HepG2 (cell line): Measurements from ENCODE around the gene FBF1. TPM values are rescaled to one million over a fixed set of nuclear protein-coding genes. Genes with fewer than 3 reads are reported as not detected.
A peak's percentile ranks its signal among the peaks of the same experiment; 100 is the strongest.

ENCODE experiments used
- MEF2D ChIP-seq: sonication (generic); formaldehyde crosslinking; IDR thresholded peaks from 2 replicates; pipeline ENCODE4 v1.5.1; 2020; ENCODE audit warnings: mild to moderate bottlenecking, missing genetic modification reagents
- RAD21 ChIP-seq: fragments of 450-650 bp; formaldehyde crosslinking; IDR thresholded peaks from 2 replicates; pipeline ENCODE4 v1.5.0; 2020; ENCODE audit warnings: mild to moderate bottlenecking
- SALL2 ChIP-seq: sonication (generic); formaldehyde crosslinking; IDR thresholded peaks from 2 replicates; pipeline ENCODE4 v1.8.1; 2023; ENCODE audit warnings: mild to moderate bottlenecking, missing genetic modification reagents, inconsistent platforms
- ZFP36L2 ChIP-seq: sonication (generic); formaldehyde crosslinking; IDR thresholded peaks from 2 replicates; pipeline ENCODE4 v1.4.0; 2020; ENCODE audit warnings: missing genetic modification reagents
- ZNF598 ChIP-seq: sonication (generic); formaldehyde crosslinking; IDR thresholded peaks from 2 replicates; pipeline ENCODE4 v1.5.1; 2020; ENCODE audit warnings: mild to moderate bottlenecking, missing genetic modification reagents, borderline replicate concordance
- ZSCAN22 ChIP-seq: sonication (generic); formaldehyde crosslinking; IDR thresholded peaks from 2 replicates; pipeline ENCODE4 v1.4.0; 2020; ENCODE audit warnings: mild to moderate bottlenecking, missing genetic modification reagents
- ZZZ3 ChIP-seq: sonication (generic); formaldehyde crosslinking; IDR thresholded peaks from 2 replicates; pipeline ENCODE4 v1.4.0; 2020; ENCODE audit warnings: missing genetic modification reagents, mild to moderate bottlenecking, borderline replicate concordance
- polyA plus RNA-seq, 8 experiments: library from polyadenylated mRNA; depleted of rRNA in 3 of 8; stranded (reverse) in 7 of 8; unstranded in 1 of 8; fragments of >200 nt; fragmentation: Illumina TruSeq in 4 of 8; extraction: Trizol in 4 of 8; gene quantifications; 2 replicates each; pipeline versions ENCODE4 v1.2.1 to v1.2.3, GENCODE V29; 2011 to 2016; ENCODE audit warnings: low read depth in 4 of 8, missing spikeins in 1 of 8, mixed read lengths in 1 of 8; ENCODE audit not compliant: insufficient read depth in 1 of 8
- total RNA-seq, 5 experiments: library from RNA; depleted of rRNA; stranded (reverse); fragments of >200 nt; fragmentation: Illumina TruSeq; extraction: Trizol; gene quantifications; 2 replicates each; pipeline ENCODE4 v1.2.3, GENCODE V29; 2016; ENCODE audit warnings: low read depth in 1 of 5
- TF ChIP-seq, protein P1 (sequence below): sonication (generic); formaldehyde crosslinking; IDR thresholded peaks from 2 replicates; pipeline ENCODE4 v1.4.0; 2020; ENCODE audit warnings: mild to moderate bottlenecking, low read depth, missing genetic modification reagents
- TF ChIP-seq, protein P2 (sequence below): sonication (generic); formaldehyde crosslinking; IDR thresholded peaks from 2 replicates; pipeline ENCODE4 v1.4.0; 2020; ENCODE audit warnings: mild to moderate bottlenecking, missing genetic modification reagents
- TF ChIP-seq, protein P3 (sequence below), 2 experiments: fragments of 450-650 bp in 1 of 2; sonication (generic) in 1 of 2; formaldehyde crosslinking in 1 of 2; IDR thresholded peaks; 2 replicates each; pipeline versions ENCODE4 v1.6.1 to v1.8.0; 2016 to 2022; ENCODE audit warnings: antibody characterized with exemption in 1 of 2, mild to moderate bottlenecking in 1 of 2, missing genetic modification reagents in 1 of 2

Gene FBF1
- total and polyA plus RNA-seq, 2 of the 13 experiments (the other 11 are each of a cell fraction or from before 2014, with no cell fraction given), result 2.4 to 8.1 TPM

DNA sequence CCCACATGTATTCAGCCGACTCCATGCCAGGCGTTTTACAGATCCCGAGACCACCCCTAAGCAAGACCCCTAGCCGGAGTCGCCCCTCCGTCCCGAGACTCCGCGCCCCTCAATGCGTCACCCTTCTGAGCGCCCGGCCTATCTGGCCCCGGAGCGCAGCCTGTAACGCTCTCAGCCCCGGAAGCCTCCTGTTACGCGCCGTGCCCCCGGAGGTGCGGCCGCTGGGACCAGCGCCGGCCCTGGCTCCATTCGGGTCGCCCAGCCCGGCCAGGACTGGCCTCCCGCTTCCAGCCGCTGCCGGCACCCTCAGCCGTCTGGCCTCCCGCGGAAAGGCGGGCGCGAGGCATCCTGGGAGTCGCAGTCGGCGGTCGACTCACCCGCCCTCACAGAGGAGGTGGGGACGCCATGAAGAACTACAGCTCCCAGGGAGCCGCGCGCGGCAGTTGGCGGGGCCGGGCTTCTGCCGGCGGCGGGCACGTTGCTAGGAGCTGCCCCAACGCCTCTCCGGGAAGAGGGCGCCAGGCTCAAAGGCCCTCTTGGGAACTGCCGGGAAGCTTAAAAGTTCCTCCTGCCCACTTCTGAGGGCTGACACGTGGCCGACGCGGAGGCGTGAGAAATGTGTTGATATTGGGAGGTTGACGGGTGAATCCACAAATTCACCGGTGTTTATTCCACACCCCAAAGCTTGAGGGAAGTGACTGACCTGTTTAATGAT is at the start of gene FBF1 (continued):
- TF ChIP-seq ZZZ3 (peak; percentile 84; the same call in 1 of the 2 replicates), ZNF598 (CRISPR knock-in tag) (peak; percentile 92; the same call in 1 of the 2 replicates), MEF2D (CRISPR knock-in tag) (peak; percentile 84; the same call in 1 of the 2 replicates), SALL2 (peak; percentile 85; the same call in 1 of the 2 replicates), ZFP36L2 (CRISPR knock-in tag) (peak; percentile 48; the same call in 1 of the 2 replicates), ZSCAN22 (no peak), RAD21 (CRISPR knock-in tag) (peak; percentile 70)
- TF ChIP-seq, protein P1, sequence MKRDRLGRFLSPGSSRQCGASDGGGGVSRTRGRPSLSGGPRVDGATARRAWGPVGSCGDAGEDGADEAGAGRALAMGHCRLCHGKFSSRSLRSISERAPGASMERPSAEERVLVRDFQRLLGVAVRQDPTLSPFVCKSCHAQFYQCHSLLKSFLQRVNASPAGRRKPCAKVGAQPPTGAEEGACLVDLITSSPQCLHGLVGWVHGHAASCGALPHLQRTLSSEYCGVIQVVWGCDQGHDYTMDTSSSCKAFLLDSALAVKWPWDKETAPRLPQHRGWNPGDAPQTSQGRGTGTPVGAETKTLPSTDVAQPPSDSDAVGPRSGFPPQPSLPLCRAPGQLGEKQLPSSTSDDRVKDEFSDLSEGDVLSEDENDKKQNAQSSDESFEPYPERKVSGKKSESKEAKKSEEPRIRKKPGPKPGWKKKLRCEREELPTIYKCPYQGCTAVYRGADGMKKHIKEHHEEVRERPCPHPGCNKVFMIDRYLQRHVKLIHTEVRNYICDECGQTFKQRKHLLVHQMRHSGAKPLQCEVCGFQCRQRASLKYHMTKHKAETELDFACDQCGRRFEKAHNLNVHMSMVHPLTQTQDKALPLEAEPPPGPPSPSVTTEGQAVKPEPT (CRISPR knock-in tag), result peak; percentile 88; the same call in 1 of the 2 replicates
- TF ChIP-seq, protein P2, sequence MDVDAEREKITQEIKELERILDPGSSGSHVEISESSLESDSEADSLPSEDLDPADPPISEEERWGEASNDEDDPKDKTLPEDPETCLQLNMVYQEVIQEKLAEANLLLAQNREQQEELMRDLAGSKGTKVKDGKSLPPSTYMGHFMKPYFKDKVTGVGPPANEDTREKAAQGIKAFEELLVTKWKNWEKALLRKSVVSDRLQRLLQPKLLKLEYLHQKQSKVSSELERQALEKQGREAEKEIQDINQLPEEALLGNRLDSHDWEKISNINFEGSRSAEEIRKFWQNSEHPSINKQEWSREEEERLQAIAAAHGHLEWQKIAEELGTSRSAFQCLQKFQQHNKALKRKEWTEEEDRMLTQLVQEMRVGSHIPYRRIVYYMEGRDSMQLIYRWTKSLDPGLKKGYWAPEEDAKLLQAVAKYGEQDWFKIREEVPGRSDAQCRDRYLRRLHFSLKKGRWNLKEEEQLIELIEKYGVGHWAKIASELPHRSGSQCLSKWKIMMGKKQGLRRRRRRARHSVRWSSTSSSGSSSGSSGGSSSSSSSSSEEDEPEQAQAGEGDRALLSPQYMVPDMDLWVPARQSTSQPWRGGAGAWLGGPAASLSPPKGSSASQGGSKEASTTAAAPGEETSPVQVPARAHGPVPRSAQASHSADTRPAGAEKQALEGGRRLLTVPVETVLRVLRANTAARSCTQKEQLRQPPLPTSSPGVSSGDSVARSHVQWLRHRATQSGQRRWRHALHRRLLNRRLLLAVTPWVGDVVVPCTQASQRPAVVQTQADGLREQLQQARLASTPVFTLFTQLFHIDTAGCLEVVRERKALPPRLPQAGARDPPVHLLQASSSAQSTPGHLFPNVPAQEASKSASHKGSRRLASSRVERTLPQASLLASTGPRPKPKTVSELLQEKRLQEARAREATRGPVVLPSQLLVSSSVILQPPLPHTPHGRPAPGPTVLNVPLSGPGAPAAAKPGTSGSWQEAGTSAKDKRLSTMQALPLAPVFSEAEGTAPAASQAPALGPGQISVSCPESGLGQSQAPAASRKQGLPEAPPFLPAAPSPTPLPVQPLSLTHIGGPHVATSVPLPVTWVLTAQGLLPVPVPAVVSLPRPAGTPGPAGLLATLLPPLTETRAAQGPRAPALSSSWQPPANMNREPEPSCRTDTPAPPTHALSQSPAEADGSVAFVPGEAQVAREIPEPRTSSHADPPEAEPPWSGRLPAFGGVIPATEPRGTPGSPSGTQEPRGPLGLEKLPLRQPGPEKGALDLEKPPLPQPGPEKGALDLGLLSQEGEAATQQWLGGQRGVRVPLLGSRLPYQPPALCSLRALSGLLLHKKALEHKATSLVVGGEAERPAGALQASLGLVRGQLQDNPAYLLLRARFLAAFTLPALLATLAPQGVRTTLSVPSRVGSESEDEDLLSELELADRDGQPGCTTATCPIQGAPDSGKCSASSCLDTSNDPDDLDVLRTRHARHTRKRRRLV (CRISPR knock-in tag), result peak; percentile 82
- TF ChIP-seq, protein P3, sequence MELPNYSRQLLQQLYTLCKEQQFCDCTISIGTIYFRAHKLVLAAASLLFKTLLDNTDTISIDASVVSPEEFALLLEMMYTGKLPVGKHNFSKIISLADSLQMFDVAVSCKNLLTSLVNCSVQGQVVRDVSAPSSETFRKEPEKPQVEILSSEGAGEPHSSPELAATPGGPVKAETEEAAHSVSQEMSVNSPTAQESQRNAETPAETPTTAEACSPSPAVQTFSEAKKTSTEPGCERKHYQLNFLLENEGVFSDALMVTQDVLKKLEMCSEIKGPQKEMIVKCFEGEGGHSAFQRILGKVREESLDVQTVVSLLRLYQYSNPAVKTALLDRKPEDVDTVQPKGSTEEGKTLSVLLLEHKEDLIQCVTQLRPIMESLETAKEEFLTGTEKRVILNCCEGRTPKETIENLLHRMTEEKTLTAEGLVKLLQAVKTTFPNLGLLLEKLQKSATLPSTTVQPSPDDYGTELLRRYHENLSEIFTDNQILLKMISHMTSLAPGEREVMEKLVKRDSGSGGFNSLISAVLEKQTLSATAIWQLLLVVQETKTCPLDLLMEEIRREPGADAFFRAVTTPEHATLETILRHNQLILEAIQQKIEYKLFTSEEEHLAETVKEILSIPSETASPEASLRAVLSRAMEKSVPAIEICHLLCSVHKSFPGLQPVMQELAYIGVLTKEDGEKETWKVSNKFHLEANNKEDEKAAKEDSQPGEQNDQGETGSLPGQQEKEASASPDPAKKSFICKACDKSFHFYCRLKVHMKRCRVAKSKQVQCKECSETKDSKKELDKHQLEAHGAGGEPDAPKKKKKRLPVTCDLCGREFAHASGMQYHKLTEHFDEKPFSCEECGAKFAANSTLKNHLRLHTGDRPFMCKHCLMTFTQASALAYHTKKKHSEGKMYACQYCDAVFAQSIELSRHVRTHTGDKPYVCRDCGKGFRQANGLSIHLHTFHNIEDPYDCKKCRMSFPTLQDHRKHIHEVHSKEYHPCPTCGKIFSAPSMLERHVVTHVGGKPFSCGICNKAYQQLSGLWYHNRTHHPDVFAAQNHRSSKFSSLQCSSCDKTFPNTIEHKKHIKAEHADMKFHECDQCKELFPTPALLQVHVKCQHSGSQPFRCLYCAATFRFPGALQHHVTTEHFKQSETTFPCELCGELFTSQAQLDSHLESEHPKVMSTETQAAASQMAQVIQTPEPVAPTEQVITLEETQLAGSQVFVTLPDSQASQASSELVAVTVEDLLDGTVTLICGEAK (IDR thresholded peaks at IDR 0.05), result no peak
- TF ChIP-seq, protein P3 (CRISPR knock-in tag; IDR thresholded peaks at IDR 0.05), result peak; percentile 70; the same call in 1 of the 2 replicates
